HCT116 (cell line): ENCODE measurements around the gene PRPSAP1. TPM values are rescaled to one million over a fixed set of nuclear protein-coding genes. Genes with fewer than 3 reads are reported as not detected.

Experiments used
- ATAC-seq: fragments of 200-7000 bp; cut with Tn5 transposase; 2 replicates; pipeline ENCODE4 v1.9.1; 2020; ENCODE audit warnings: mild to moderate bottlenecking, moderate library complexity
- BruUV-seq: library from RNA; stranded (reverse); fragments of 400-500 nt; replicated peaks from 2 replicates; lab custom pipeline; 2021; lab: Mats Ljungman, UMichigan
- CTCF ChIA-PET: fragments of 300-600 bp; sonication (Branson Sonifier 250); formaldehyde crosslinking; loops from one replicate; lab custom pipeline; 2021; ENCODE audit warnings: antibody characterized with exemption; lab: Charles Lee
- POLR2A ChIA-PET: fragments of 300-600, 350-600 bp; sonication (Branson Sonifier 250); formaldehyde crosslinking; loops from one replicate; lab custom pipeline; 2021; ENCODE audit warnings: antibody characterized with exemption; lab: Charles Lee
- RAD21 ChIA-PET, 2 experiments: fragments of 300-600 bp; sonication (Branson Sonifier 250); formaldehyde crosslinking; loops; one replicate each; lab custom pipeline; 2023; ENCODE audit warnings: low total read pairs in 2 of 2; ENCODE audit not compliant: uncharacterized antibody in 2 of 2, unreplicated experiment in 2 of 2, low non-redundant PET in 1 of 2; lab: Charles Lee
- DNase-seq: peaks from one replicate; pipeline ENCODE4 v3.0.0-alpha.2; 2010; ENCODE audit warnings: low read depth, low spot score
- H2AFZ ChIP-seq: fragments of 200-600 bp; shearing (Covaris generic), sonication (generic); 2 replicates; pipeline ENCODE4 v1.6.1; 2017; ENCODE audit warnings: low read depth, mixed run types, mixed read lengths, antibody characterized with exemption, low read length; ENCODE audit not compliant: poor library complexity, severe bottlenecking
- H3K27ac ChIP-seq: 2 replicates; pipeline ENCODE4 v1.5.1; 2012; ENCODE audit warnings: low read depth, low read length
- H3K27me3 ChIP-seq: fragments of 200-600 bp; sonication (generic); 2 replicates; pipeline ENCODE4 v1.6.1; 2016; ENCODE audit warnings: mixed run types, low read length, mixed read lengths; ENCODE audit not compliant: insufficient read depth
- H3K36me3 ChIP-seq, 2 experiments: fragments of 200-500 bp in 1 of 2; fragments of 200-600 bp in 1 of 2; sonication (Bioruptor generic) in 1 of 2; sonication (generic) in 1 of 2; 2 replicates each; pipeline versions ENCODE4 v1.5.1 to v1.6.1; 2014 to 2016; ENCODE audit warnings: low read length in 2 of 2, inconsistent platforms in 1 of 2, mixed read lengths in 1 of 2, mixed run types in 1 of 2; ENCODE audit not compliant: insufficient read depth in 2 of 2, control insufficient read depth in 1 of 2
- H3K4me1 ChIP-seq, 2 experiments: fragments of 200-600 bp in 1 of 2; sonication (generic) in 1 of 2; 2 replicates each; pipeline versions ENCODE4 v1.5.1 to v1.6.1; 2012 to 2017; ENCODE audit warnings: low read length in 2 of 2, inconsistent platforms in 1 of 2, mild to moderate bottlenecking in 1 of 2, mixed read lengths in 1 of 2, mixed run types in 1 of 2, moderate library complexity in 1 of 2; ENCODE audit not compliant: insufficient read depth in 2 of 2, control insufficient read depth in 1 of 2
- H3K4me2 ChIP-seq: fragments of 200-600 bp; sonication (generic); 2 replicates; pipeline ENCODE4 v1.6.1; 2017; ENCODE audit warnings: mixed run types, low read length, mixed read lengths
- H3K4me3 ChIP-seq, 2 experiments: fragments of 200-600 bp in 1 of 2; sonication (generic) in 1 of 2; replicated peaks in 1 of 2; 2 replicates each; pipeline ENCODE4 v1.5.1; 2011 to 2016; ENCODE audit warnings: low read length in 2 of 2, control low read depth in 1 of 2, low read depth in 1 of 2, mild to moderate bottlenecking in 1 of 2, mixed read lengths in 1 of 2, mixed run types in 1 of 2
- H3K79me2 ChIP-seq: fragments of 200-600 bp; sonication (generic); 2 replicates; pipeline ENCODE4 v1.6.1; 2017; ENCODE audit warnings: mild to moderate bottlenecking, mixed run types, low read length, moderate library complexity, mixed read lengths; ENCODE audit not compliant: insufficient read depth
- H3K9ac ChIP-seq: fragments of 200-600 bp; sonication (generic); 2 replicates; pipeline ENCODE4 v1.6.1; 2016; ENCODE audit warnings: low read length, mixed read lengths
- H3K9me2 ChIP-seq: fragments of 200-600 bp; sonication (generic), shearing (Covaris generic); 2 replicates; pipeline ENCODE4 v1.6.1; 2017; ENCODE audit warnings: mixed run types, mild to moderate bottlenecking, moderate library complexity; ENCODE audit not compliant: insufficient read depth
- H3K9me3 ChIP-seq, 2 experiments: fragments of 200-500 bp in 1 of 2; fragments of 200-600 bp in 1 of 2; sonication (Bioruptor generic) in 1 of 2; sonication (generic) in 1 of 2; 2 replicates each; pipeline ENCODE4 v1.6.1; 2014 to 2017; ENCODE audit warnings: low read length in 2 of 2, mixed read lengths in 2 of 2, inconsistent platforms in 1 of 2, low read depth in 1 of 2, mild to moderate bottlenecking in 1 of 2, mixed run types in 1 of 2, moderate library complexity in 1 of 2; ENCODE audit not compliant: control insufficient read depth in 1 of 2, insufficient read depth in 1 of 2
- H4K20me1 ChIP-seq: fragments of 200-600 bp; sonication (generic), shearing (Covaris generic); 2 replicates; pipeline ENCODE4 v1.6.1; 2017; ENCODE audit warnings: mixed run types, mild to moderate bottlenecking, moderate library complexity; ENCODE audit not compliant: insufficient read depth
- CBX3 ChIP-seq: IDR thresholded peaks from 2 replicates; pipeline ENCODE4 v1.6.1; 2012; ENCODE audit warnings: low read depth
- EGR1 ChIP-seq: IDR thresholded peaks from 2 replicates; pipeline ENCODE4 v1.6.1; 2012; ENCODE audit warnings: low read depth
- ELF1 ChIP-seq: IDR thresholded peaks from 2 replicates; pipeline ENCODE4 v1.6.1; 2012; ENCODE audit warnings: low read depth, borderline replicate concordance
- JUND ChIP-seq: IDR thresholded peaks from 2 replicates; pipeline ENCODE4 v1.6.1; 2012
- POLR2A ChIP-seq: IDR thresholded peaks from 2 replicates; pipeline ENCODE4 v1.7.0; 2011; ENCODE audit warnings: borderline replicate concordance; ENCODE audit not compliant: insufficient read depth, insufficient read length; ENCODE audit errors: extremely low read depth
- REST ChIP-seq: IDR thresholded peaks from 2 replicates; pipeline ENCODE4 v1.6.1; 2012; ENCODE audit warnings: low read depth
- TCF7L2 ChIP-seq: IDR thresholded peaks from 2 replicates; pipeline ENCODE4 v1.7.0; 2011; ENCODE audit warnings: borderline replicate concordance, inconsistent platforms; ENCODE audit not compliant: insufficient read depth, insufficient read length; ENCODE audit errors: extremely low read depth
- ZNF274 ChIP-seq: fragments of 200-500 bp; sonication (Bioruptor generic); IDR thresholded peaks from 2 replicates; pipeline ENCODE4 v1.6.1; 2014; ENCODE audit warnings: mild to moderate bottlenecking, low read depth, low read length, inconsistent platforms
- intact Hi-C: fragments of 100-400 bp; cut with micrococcal nuclease; formaldehyde crosslinking; loops from 2 replicates; pipeline ENCODE4 v1.10.0; 2022
- total RNA-seq: library from RNA; stranded (reverse); gene quantifications from one replicate; pipeline ENCODE4 v1.2.1, GENCODE V29; 2021; ENCODE audit not compliant: unreplicated experiment
- TF ChIP-seq, protein P1 (sequence below): IDR thresholded peaks from 2 replicates; pipeline ENCODE4 v1.6.1; 2011; ENCODE audit warnings: mild to moderate bottlenecking, low read length, moderate library complexity; ENCODE audit not compliant: insufficient replicate concordance; ENCODE audit errors: extremely low read depth

The PRPSAP1 gene
- total RNA-seq, 1 experiment from 2014 or later, result 81.4 TPM

DNA sequence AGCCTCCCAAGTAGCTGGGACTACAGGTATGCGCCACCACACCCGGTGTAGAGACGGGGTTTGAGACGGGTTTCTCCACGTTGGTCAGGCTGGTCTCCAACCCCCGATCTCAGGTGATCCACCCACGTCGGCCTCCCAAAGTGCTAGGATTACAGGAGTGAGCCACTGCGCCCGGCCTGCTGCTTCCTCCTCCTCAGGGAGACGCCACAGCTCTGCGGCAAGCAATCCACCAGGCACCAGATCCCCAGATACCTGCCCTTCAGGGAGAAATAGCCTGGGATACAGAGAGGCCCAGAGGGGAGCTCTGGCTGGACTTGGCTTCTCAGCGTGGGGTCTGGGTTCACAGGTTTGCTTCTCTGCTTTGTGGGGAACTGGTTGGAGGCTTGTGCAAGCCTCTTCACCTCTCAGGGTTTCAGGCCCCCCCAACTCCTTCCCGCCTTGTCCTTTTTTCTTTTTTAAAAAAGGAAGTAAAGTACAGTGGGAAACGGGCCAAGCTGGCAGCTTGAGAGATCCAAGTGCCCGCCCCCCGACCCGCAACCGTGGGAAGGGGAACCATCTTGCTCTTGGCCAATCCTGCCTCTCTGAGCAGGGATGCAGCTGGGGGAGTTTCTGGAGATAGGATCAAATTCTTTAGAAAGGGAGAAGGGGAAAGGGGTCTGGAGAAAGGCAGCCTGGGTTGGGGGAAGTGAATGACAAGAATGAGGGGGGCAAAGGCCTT lies 28.1 kb upstream of the PRPSAP1 start:
- intact Hi-C loops, result no loop called here
- no peaks in the 10 kb centered on the region for H3K36me3 ChIP-seq
- DNase-seq (no peak), ATAC-seq (no peak)
- BruUV-seq, result no TSS peak
- peaks cover 26 to 41% of the 10 kb centered on the region in 2 experiments for H3K4me1 ChIP-seq
- H3K9me2 ChIP-seq, result no peaks in the 10 kb centered on the region
- H3K9me3 ChIP-seq, result no peaks in the 10 kb centered on the region
- H3K27ac ChIP-seq, result no peak overlapping the region
- no peaks in the 10 kb centered on the region for H4K20me1 ChIP-seq
- no peak overlapping the region for H3K9ac ChIP-seq
- H3K4me2 ChIP-seq, result no peak overlapping the region
- no peak overlapping the region for H2AFZ ChIP-seq
- no peak overlapping the region for H3K4me3 ChIP-seq
- H3K79me2 ChIP-seq, result no peaks in the 10 kb centered on the region
- TF ChIP-seq, protein P1, sequence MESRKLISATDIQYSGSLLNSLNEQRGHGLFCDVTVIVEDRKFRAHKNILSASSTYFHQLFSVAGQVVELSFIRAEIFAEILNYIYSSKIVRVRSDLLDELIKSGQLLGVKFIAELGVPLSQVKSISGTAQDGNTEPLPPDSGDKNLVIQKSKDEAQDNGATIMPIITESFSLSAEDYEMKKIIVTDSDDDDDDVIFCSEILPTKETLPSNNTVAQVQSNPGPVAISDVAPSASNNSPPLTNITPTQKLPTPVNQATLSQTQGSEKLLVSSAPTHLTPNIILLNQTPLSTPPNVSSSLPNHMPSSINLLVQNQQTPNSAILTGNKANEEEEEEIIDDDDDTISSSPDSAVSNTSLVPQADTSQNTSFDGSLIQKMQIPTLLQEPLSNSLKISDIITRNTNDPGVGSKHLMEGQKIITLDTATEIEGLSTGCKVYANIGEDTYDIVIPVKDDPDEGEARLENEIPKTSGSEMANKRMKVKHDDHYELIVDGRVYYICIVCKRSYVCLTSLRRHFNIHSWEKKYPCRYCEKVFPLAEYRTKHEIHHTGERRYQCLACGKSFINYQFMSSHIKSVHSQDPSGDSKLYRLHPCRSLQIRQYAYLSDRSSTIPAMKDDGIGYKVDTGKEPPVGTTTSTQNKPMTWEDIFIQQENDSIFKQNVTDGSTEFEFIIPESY, result no peak
- RAD21 ChIA-PET, result no interaction called here
- CTCF ChIA-PET, result interaction anchor here (3.0 to 5.3 kb wide), 2 partner anchors 11 to 17 kb away, joined by 19 to 40 read pairs; no protein-coding TSS in a partner anchor
- H3K27me3 ChIP-seq, result peaks cover 11% of the 10 kb centered on the region; the same call in 1 of the 2 replicates
- POLR2A ChIA-PET, result no interaction called here

GRCh38 chr17:76379646-76380376 lies 26.1 kb upstream of the PRPSAP1 start:
- no peak overlapping the region for H2AFZ ChIP-seq
- no peak for TF ChIP-seq ELF1
- TF ChIP-seq REST, result no peak
- no peak for TF ChIP-seq POLR2A
- TF ChIP-seq ZNF274, result no peak
- no peak for TF ChIP-seq CBX3
- TF ChIP-seq EGR1, result no peak
- no peak for TF ChIP-seq TCF7L2
- TF ChIP-seq JUND, result no peak
- TF ChIP-seq, all 23 proteins: peak for 0
- Histone ChIP-seq H3K27me3 (peaks cover 4% of the 10 kb centered on the region; the same call in 1 of the 2 replicates), H3K79me2 (no peaks in the 10 kb centered on the region), H3K4me2 (no peak overlapping the region), H3K27ac (no peak overlapping the region), H4K20me1 (no peaks in the 10 kb centered on the region), H3K9ac (no peak overlapping the region), H3K4me1 (peaks cover 13 to 26% of the 10 kb centered on the region in 2 experiments), H3K36me3 (no peaks in the 10 kb centered on the region), H3K9me3 (no peaks in the 10 kb centered on the region), H3K4me3 (no peak overlapping the region), H3K9me2 (no peaks in the 10 kb centered on the region)
- no TSS peak for BruUV-seq
- intact Hi-C loops, result no loop called here
- ChIA-PET POLR2A (interaction anchor here (1.5 kb wide), 1 partner anchor 26 kb away, joined by 3 read pairs; the partner anchor contains the start of gene PRPSAP1), RAD21 (interaction anchor here in 1 of 2 experiments (1.3 kb wide), 1 partner anchor 14 kb away, joined by 3 read pairs; no protein-coding TSS in a partner anchor), CTCF (interaction anchor here (1.0 to 5.3 kb wide), 3 partner anchors 9 to 19 kb away, joined by 3 to 40 read pairs (median 19); no protein-coding TSS in a partner anchor)
- ATAC-seq (no peak), DNase-seq (no peak)
